ENCODE results near the gene OR2AG1.

- TF ChIP-seq SIN3A (IDR thresholded peaks at IDR 0.05; ENCODE audit: borderline replicate concordance, insufficient read depth, low read length) = no peak
- TF ChIP-seq REST (IDR thresholded peaks at IDR 0.05; ENCODE audit: insufficient read depth in 1 of 2, low read depth in 2 of 2, low read length in 2 of 2) = no peak
These were observed 44.9 kb upstream of the OR2AG1 start for GRCh38 chr11:6737872-6738466.
